Activated CD4-positive, alpha-beta memory T cell treated with anti-CD3 and anti-CD28 coated beads, Interleukin-2, amount 10 ng/mL, durations not matched to agents 7 days and 5 days (primary cell): ENCODE results near the gene WNT9A. TPM values are rescaled to one million over a fixed set of nuclear protein-coding genes. Genes with fewer than 3 reads are reported as not detected.

Experiments
- CTCF ChIA-PET: fragments of 350-600 bp; sonication (Branson Sonifier 250); formaldehyde crosslinking; loops from one replicate; lab custom pipeline; 2021; ENCODE audit warnings: antibody characterized with exemption, inconsistent platforms; lab: Charles Lee
- POLR2A ChIA-PET: fragments of 350-600 bp; sonication (Branson Sonifier 250); formaldehyde crosslinking; loops from one replicate; lab custom pipeline; 2021; ENCODE audit warnings: antibody characterized with exemption; lab: Charles Lee
- DNase-seq: peaks from one replicate; pipeline ENCODE4 v3.0.0-alpha.2; 2020
- H3K27ac Mint-ChIP-seq: one replicate; pipeline ENCODE4 v1.8.0; 2021; ENCODE audit warnings: mild to moderate bottlenecking, mixed read lengths
- H3K27me3 Mint-ChIP-seq: one replicate; pipeline ENCODE4 v1.8.0; 2021; ENCODE audit warnings: mixed read lengths
- H3K36me3 Mint-ChIP-seq: one replicate; pipeline ENCODE4 v1.8.0; 2021; ENCODE audit warnings: low read depth, mixed read lengths
- H3K4me1 Mint-ChIP-seq: one replicate; pipeline ENCODE4 v1.8.0; 2021; ENCODE audit warnings: mixed read lengths
- H3K4me3 Mint-ChIP-seq: one replicate; pipeline ENCODE4 v1.8.0; 2021; ENCODE audit warnings: mild to moderate bottlenecking, mixed read lengths
- H3K9me3 Mint-ChIP-seq: one replicate; pipeline ENCODE4 v1.8.0; 2021; ENCODE audit warnings: mixed read lengths
- total RNA-seq, 2 experiments: library from RNA; stranded (reverse); gene quantifications; one replicate each; pipeline ENCODE4 v1.2.3, GENCODE V29; 2021

Gene WNT9A
- total RNA-seq, 2 experiments from 2014 or later, result 1.5 to 2.0 TPM

DNA sequence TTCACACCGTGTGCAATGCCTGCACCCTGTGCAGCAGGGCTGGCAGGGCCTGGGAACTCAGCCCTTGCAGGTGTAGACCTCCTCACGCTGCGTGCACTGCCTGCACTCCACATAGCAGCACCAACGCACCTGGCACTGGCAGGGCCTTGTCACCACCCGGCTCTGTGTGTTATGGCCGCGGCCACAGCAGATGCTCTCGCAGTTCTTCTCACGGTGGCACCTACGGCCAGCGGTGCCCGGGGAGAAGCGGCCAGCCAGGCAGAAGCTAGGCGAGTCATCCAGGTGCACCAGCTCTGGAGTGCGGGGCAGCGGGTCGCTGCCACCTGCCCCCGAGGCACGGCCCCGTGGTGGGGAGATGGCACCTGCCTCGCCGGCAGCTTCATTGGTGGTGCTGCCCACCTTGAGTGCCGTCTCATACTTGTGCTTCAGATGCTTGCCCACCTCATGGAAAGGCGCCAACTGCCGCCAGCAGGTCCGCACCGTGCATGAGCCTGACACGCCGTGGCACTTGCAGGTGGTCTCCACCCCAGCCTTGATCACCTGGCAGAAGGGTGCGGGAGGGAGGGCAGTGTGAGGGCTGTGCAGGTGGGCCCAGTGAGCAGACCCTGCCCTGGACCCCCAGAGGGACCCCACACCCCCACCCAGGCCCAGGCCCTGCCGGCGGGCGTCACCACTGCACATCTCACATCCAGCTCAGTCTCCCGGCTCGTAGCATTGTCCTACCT, 26.1 kb downstream of the WNT9A start:
- no peak for DNase-seq
- ChIA-PET POLR2A (no interaction called here), CTCF (no interaction called here)
- Mint-ChIP-seq H3K36me3 (no peaks in the 10 kb centered on the region), H3K27ac (no peak overlapping the region), H3K4me3 (no peak overlapping the region), H3K4me1 (no peaks in the 10 kb centered on the region), H3K9me3 (no peaks in the 10 kb centered on the region), H3K27me3 (peaks cover 3% of the 10 kb centered on the region)

- Mint-ChIP-seq H3K36me3 (no peaks in the 10 kb centered on the region), H3K27ac (no peak overlapping the region), H3K4me3 (no peak overlapping the region), H3K9me3 (no peaks in the 10 kb centered on the region), H3K27me3 (peaks cover 3% of the 10 kb centered on the region), H3K4me1 (no peaks in the 10 kb centered on the region)
- no peak for DNase-seq
- ChIA-PET POLR2A (no interaction called here), CTCF (no interaction called here)
Measured at GRCh38 chr1:227920896-227921295, 26.8 kb downstream of the WNT9A start.

GRCh38 chr1:227920426-227920825, 27.3 kb downstream of the WNT9A start:
- DNase-seq, result no peak
- Mint-ChIP-seq H3K9me3 (no peaks in the 10 kb centered on the region), H3K4me3 (no peak overlapping the region), H3K27me3 (peaks cover 3% of the 10 kb centered on the region), H3K4me1 (no peaks in the 10 kb centered on the region), H3K36me3 (no peaks in the 10 kb centered on the region), H3K27ac (no peak overlapping the region)
- CTCF ChIA-PET, result no interaction called here
- POLR2A ChIA-PET, result no interaction called here

DNA sequence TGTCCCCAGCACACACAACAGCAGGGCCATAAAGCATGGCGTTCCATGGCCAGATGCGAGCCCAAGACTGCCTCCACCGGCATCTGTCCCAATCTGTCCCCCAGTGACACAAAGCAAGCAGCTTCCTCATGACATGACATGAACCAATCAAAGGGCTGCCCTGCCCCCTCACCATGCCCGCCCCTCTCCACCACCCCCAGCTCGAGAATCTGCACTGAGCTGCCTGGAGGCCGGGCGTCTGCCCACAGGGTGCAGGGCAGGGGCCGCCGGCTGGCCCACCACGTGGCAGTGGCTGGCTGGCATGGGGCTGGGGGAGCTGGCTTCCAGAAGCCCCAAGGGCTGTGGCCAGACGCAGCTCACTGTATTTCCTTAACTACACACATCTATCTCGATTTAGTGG, 27.8 kb downstream of the WNT9A start:
- H3K4me1 Mint-ChIP-seq, result no peaks in the 10 kb centered on the region
- CTCF ChIA-PET, result no interaction called here

DNA sequence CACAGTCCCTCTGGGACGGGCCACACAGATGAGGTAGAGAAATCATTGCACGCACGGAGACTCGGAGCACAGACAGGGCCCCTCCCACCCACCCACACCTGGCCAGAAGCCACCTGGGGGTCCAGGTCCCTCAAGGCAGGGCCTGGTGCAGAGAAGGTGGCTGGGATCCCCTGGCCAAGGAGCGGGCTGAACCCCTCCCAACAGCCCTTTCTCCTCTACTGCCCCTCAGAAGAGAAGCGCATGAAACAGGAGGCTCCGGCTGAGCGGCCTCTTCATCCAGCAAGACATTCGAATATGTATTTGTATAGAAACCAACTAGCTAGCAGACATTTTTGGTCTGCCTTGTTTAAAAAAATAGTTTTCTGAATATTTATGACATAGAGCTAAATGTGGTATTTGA, 29.0 kb downstream of the WNT9A start:
- H3K27ac Mint-ChIP-seq, result no peak overlapping the region
- H3K4me3 Mint-ChIP-seq, result no peak overlapping the region
- ChIA-PET POLR2A (no interaction called here), CTCF (no interaction called here)
- no peak for DNase-seq
- no peaks in the 10 kb centered on the region for H3K9me3 Mint-ChIP-seq
- H3K4me1 Mint-ChIP-seq, result no peaks in the 10 kb centered on the region
- H3K36me3 Mint-ChIP-seq, result no peaks in the 10 kb centered on the region
- H3K27me3 Mint-ChIP-seq, result peaks cover 3% of the 10 kb centered on the region

More for the DNA sequence above, 27.8 kb downstream of the WNT9A start:
- H3K27ac Mint-ChIP-seq, result no peak overlapping the region
- no peaks in the 10 kb centered on the region for H3K9me3 Mint-ChIP-seq
- POLR2A ChIA-PET, result no interaction called here
- no peak overlapping the region for H3K4me3 Mint-ChIP-seq
- H3K27me3 Mint-ChIP-seq, result peaks cover 3% of the 10 kb centered on the region
- no peak for DNase-seq
- H3K36me3 Mint-ChIP-seq, result no peaks in the 10 kb centered on the region

GRCh38 chr1:227918083-227918700, 29.5 kb downstream of the WNT9A start:
- H3K4me1 Mint-ChIP-seq, result no peaks in the 10 kb centered on the region
- ChIA-PET CTCF (no interaction called here), POLR2A (no interaction called here)
- H3K27me3 Mint-ChIP-seq, result peaks cover 3% of the 10 kb centered on the region
- H3K4me3 Mint-ChIP-seq, result no peak overlapping the region
- no peak for DNase-seq
- H3K9me3 Mint-ChIP-seq, result no peaks in the 10 kb centered on the region
- H3K36me3 Mint-ChIP-seq, result no peaks in the 10 kb centered on the region
- H3K27ac Mint-ChIP-seq, result no peak overlapping the region

DNA sequence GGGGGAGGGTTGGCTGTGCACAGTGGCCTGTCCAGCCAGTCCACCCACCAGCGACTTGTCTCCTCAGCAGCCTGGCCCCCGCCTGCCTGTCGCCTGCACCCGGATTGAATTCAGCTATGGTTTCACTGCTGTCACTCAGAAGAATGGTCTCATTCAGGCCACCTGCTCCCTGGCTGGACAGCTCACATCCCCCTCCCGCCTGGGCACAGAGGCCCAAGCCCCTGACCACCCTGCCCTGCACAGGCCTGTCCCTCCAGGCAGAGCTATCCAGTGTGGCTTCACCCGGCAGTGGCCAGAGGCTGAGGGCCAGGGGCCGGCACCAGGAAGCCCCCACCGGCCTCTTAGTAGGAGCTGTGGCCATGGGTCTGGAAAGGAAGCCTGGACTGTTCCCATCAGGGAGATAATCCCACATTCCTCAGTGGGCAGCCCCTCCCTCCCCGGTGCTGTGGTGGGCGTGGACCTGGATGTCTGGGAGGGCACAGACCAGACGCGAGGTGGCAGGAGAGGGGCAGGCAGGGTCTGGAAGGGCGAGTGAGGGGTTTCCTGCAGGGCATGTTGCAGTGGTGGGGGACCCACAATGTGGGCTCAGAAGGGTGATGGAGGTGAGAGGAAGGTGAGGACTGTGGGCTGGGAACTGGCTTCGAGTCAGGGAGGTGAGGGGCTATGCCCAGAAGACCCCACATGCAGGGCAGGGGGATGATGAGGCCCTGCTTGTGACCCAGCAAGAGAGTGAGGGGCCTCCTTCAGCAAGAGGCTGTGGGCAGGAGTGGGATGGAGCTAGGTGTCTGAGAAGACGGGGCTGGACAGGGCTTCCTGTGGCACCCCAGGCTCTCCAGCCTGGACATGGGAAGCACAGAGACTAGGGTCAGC, 30.4 kb downstream of the WNT9A start:
- no peak for DNase-seq
- Mint-ChIP-seq H3K4me3 (no peak overlapping the region), H3K27ac (no peak overlapping the region), H3K9me3 (no peaks in the 10 kb centered on the region), H3K4me1 (peaks cover 2% of the 10 kb centered on the region), H3K27me3 (peaks cover 3% of the 10 kb centered on the region), H3K36me3 (no peaks in the 10 kb centered on the region)
- ChIA-PET POLR2A (no interaction called here), CTCF (no interaction called here)

GRCh38 chr1:227916655-227917054, 31.1 kb downstream of the WNT9A start:
- H3K27me3 Mint-ChIP-seq, result peaks cover 3% of the 10 kb centered on the region
- H3K9me3 Mint-ChIP-seq, result no peaks in the 10 kb centered on the region
- CTCF ChIA-PET, result no interaction called here
- POLR2A ChIA-PET, result no interaction called here
- no peaks in the 10 kb centered on the region for H3K36me3 Mint-ChIP-seq
- peaks cover 6% of the 10 kb centered on the region for H3K4me1 Mint-ChIP-seq
- no peak overlapping the region for H3K27ac Mint-ChIP-seq
- no peak overlapping the region for H3K4me3 Mint-ChIP-seq
- DNase-seq, result no peak

DNA sequence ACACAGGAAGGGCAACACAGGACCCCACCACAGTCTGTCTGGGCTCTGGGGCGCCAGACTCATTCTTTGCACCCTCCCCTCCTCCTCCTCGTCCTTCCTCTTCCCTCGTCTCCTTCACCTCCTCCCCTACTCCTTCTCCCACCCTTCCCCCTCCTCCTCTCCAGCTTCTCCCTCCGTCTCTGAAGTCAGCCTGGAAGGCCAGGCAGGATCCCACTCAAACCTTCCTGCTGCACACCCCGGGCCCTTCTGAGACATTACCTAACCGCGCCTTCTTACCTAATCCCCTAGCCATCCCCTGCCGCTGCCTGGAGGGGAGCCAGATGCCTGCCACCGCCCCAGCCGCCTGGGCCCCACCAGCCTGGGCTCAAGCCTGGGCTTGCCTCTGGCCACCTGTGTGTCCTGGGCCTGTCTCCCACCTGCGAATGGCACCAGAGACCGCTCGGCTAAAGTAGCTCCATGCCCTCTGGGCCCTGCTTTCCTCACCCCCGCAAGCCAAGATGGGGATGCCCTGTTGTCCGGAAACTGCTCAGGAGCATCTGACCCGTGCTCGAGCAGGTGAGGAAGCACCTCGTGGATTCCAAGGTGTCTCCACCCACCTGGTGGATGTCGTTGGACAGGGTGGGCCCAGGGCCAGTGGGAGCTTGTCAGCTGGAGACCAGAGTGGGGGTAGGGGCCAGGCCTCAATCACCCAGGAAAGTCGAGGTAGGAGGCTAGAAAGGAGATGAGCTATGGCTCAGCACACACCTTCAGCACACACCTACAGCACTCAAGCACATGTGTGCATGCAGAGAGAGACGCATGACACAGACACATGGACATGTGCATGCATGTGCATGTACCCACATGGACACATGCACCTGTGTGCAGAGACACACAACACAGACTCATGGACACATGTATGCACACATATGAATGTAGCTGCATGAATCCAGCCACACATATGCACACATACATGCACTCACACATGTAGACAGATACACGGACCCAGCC, 31.9 kb downstream of the WNT9A start:
- ChIA-PET CTCF (no interaction called here), POLR2A (no interaction called here)
- Mint-ChIP-seq H3K36me3 (no peaks in the 10 kb centered on the region), H3K4me3 (no peak overlapping the region), H3K4me1 (peaks cover 11% of the 10 kb centered on the region), H3K27me3 (peaks cover 3% of the 10 kb centered on the region), H3K27ac (no peak overlapping the region), H3K9me3 (no peaks in the 10 kb centered on the region)
- no peak for DNase-seq

- peaks cover 3% of the 10 kb centered on the region for H3K27me3 Mint-ChIP-seq
- CTCF ChIA-PET, result no interaction called here
Measured at GRCh38 chr1:227914801-227915563, 32.8 kb downstream of the WNT9A start.

GRCh38 chr1:227913764-227914721, 33.7 kb downstream of the WNT9A start:
- Mint-ChIP-seq H3K36me3 (no peaks in the 10 kb centered on the region), H3K4me1 (peaks cover 11% of the 10 kb centered on the region), H3K27ac (no peak overlapping the region), H3K4me3 (no peak overlapping the region), H3K9me3 (no peaks in the 10 kb centered on the region), H3K27me3 (no peaks in the 10 kb centered on the region)
- POLR2A ChIA-PET, result no interaction called here
- DNase-seq, result no peak
- CTCF ChIA-PET, result no interaction called here

More at GRCh38 chr1:227914801-227915563, 32.8 kb downstream of the WNT9A start:
- H3K4me1 Mint-ChIP-seq, result peaks cover 11% of the 10 kb centered on the region
- no peak for DNase-seq
- POLR2A ChIA-PET, result no interaction called here
- H3K4me3 Mint-ChIP-seq, result no peak overlapping the region
- no peak overlapping the region for H3K27ac Mint-ChIP-seq
- no peaks in the 10 kb centered on the region for H3K9me3 Mint-ChIP-seq
- no peaks in the 10 kb centered on the region for H3K36me3 Mint-ChIP-seq
